ENCODE results near the gene CBX8. TPM values are rescaled to one million over a fixed set of nuclear protein-coding genes. Genes with fewer than 3 reads are reported as not detected.
A peak's percentile ranks its signal among the peaks of the same experiment; 100 is the strongest.

The CBX8 gene
- total RNA-seq, 1 donor = 1.5 TPM

DNA sequence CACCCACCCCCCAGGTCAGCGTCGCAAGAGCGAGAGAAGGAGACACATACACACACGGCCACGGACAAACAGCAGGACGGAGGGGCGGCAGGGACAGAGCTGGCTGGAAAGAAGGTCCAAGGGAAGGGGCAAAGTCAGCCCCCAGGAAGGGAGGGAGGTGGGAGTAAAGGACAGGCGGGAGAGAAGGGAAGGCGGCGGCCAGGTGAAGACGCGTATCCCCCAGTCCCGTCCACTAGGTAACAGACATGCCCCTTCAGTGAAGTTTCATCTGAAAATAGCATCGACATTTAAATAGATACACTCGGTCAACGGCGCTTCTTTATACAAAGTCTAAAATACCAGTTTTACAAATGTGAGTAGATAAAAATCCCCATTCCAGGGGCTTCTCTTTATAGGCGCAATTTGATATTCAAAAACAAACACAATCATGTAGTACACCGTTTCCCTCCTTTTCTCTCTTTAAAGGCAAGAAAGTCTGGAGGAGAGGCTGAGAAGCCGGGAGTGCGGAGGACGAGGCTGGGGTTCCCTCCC lies 4.5 kb downstream of the CBX8 start:
- peak overlapping the region; percentile 60 for H3K4me3 ChIP-seq (ENCODE audit: low read depth, low read length)
- TF ChIP-seq, protein P1, sequence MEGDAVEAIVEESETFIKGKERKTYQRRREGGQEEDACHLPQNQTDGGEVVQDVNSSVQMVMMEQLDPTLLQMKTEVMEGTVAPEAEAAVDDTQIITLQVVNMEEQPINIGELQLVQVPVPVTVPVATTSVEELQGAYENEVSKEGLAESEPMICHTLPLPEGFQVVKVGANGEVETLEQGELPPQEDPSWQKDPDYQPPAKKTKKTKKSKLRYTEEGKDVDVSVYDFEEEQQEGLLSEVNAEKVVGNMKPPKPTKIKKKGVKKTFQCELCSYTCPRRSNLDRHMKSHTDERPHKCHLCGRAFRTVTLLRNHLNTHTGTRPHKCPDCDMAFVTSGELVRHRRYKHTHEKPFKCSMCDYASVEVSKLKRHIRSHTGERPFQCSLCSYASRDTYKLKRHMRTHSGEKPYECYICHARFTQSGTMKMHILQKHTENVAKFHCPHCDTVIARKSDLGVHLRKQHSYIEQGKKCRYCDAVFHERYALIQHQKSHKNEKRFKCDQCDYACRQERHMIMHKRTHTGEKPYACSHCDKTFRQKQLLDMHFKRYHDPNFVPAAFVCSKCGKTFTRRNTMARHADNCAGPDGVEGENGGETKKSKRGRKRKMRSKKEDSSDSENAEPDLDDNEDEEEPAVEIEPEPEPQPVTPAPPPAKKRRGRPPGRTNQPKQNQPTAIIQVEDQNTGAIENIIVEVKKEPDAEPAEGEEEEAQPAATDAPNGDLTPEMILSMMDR (IDR thresholded peaks at IDR 0.05; ENCODE audit: insufficient read depth, low read length) = no peak
- DNase-seq (ENCODE audit: low read depth) = no peak

DNA sequence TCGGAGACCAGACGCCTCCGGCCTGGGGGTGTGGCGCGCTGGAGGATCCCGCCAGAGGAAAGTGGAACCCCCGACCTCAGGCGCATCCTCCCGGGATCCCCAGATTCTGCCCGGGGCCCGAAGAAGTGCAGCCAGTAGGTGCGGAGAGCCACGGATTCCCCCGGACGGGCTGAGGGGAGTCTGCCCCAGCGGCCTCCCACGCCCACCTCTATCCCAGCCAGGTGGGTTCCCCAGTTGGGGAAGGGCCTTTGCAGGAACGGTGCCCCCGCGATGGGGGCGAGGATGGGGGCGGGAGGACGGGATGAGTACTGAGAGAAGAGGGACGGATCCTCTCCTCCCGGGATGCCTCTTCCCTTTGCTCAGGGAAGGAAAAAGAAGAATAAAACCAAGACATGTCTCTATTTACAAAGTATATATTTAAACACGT lies 5.1 kb downstream of the CBX8 start:
- TF ChIP-seq, protein P1 (IDR thresholded peaks at IDR 0.05; ENCODE audit: insufficient read depth, low read length) = no peak
- no peak for DNase-seq (ENCODE audit: low read depth)
- H3K4me3 ChIP-seq (ENCODE audit: low read depth, low read length) = no peak overlapping the region

DNA sequence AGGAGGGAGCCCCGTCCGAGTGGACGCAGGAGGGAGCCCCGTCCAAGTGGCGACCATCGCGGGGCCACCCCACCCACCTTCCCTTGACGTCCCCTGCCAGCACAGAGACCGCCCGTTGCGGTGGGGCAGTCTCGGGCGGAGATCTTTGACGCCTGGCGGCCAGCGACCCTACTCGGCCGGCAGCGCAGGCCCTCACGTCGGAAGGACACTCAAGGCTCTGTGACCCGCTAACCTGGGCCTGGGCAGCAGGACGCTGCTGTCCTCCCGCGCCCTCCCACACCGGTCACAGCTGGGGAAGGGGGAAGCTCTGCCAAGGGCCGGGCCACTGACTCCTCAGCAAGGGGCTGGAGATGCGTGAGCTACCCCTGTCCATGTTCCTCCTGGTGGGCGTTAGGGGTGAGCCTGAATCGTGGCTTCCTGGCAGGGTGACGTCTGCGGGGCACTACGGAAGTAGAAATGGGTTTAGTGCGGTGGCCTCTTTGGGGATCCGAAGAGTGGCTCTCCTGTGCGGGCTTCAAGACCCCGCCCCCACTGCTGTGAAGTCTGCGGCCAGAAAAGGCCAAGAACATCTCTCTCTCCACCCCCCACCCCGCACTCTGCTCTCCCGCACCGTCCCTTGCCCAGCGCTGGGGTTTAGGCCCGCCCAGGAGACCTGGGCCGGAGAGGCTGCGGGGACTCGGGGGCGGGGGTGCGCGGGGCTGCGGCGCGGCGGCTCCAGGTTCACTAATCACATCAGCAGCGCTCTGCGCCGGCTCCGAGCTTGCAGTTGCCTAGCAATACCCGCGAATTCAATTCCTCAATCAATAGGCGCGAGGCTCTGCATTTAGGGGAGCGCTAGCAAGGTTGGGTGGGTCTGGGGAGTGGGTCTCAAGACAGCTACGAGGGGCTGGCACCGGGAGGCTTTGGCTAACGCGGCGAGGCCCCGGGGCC lies 5.8 kb downstream of the CBX8 start:
- TF ChIP-seq, protein P1 (IDR thresholded peaks at IDR 0.05; ENCODE audit: insufficient read depth, low read length) = no peak
- no peak overlapping the region for H3K4me3 ChIP-seq (ENCODE audit: low read depth, low read length)
- no peak for DNase-seq (ENCODE audit: low read depth)

DNA sequence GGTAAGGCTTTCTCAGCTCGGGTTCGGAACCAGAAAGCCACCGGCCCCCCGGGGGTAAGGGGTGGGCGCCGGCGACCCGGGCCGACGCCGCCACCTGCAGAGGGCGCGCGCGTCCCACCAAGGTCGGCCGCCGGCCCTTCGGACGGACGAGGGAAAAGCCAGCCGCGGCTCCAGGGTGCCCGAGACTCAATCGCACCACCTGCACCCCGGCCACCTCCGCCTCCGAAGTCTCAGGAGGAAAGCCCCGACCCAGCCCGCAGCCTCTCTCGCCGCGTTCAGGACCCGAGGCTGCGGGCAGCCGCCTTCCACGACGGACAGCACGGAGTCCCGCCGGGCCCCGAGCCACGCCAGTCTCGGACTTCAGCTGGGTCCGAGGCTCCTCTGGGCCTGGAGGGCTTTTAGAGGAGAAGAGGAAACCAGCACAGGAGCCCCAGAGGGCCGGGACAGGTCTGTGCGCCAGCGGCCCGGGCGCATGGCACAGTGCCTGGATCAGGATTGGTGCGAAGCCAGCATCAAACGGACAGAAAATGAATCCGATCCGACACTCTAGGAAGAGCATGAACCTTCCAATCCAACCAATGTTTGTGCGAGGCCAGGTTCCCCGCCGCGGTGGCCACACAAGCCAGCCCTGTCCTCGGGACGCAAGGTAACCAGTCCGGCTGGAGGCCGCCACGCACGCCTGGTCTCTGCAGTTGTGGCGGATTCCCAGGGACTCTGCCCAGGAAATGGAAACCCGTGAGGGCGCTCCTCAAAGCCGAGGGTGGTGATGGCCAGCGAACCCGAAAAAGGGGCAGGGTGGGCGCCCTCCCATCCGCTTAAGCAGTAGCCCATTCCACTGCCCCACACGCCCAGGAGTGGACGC lies 6.7 kb downstream of the CBX8 start:
- no peak for DNase-seq (ENCODE audit: low read depth)
- TF ChIP-seq, protein P1 (IDR thresholded peaks at IDR 0.05; ENCODE audit: insufficient read depth, low read length) = peak; percentile 38
- no peak overlapping the region for H3K4me3 ChIP-seq (ENCODE audit: low read depth, low read length)

DNA sequence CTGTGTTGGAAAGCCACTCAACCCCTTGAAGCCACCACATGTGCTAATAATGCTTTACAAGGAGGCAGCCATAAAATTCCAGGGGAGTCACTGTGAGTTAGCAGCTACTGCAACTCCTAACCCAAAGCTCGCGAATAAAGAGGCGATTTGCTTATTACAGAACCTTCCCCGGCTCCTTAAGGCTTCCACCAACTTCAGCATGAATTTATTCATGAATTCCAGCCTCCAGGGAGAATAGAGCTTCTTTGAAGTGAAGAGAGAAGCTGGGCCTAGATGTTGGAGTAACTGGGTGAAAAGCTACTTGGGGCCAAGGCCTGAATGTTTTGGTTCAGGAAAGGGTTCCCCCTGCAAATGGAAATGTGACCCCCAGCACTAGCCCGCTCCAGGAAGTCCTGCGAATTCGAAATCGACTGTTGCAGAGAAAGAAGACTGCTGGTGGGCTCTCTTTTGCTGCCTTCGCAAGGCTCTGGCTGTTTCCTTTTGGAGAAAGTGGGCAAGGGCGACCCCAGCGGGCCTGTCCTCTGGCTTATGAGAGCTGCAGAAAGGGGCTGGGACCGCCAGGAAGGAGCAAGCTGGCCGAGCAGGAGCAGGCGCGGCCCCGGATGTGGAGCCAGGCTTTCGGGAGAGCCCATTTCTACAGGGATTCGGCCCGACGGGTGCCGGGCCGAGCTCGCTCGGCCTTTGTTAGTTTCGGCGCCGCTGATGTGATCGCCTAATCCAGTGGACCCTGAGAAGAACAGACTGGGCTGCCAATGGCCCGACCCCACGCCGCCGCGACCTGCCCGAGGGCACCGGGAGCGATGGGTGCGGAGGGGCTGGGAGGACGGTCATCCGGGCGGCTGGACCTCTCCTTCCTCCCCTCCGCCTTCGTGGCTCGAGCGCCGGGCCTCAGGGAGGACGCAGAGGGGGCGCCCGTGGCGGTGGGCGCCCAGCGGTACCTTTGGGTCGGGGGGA lies 7.6 kb downstream of the CBX8 start:
- no peak overlapping the region for H3K4me3 ChIP-seq (ENCODE audit: low read depth, low read length)
- no peak for DNase-seq (ENCODE audit: low read depth)
- TF ChIP-seq, protein P1 (IDR thresholded peaks at IDR 0.05; ENCODE audit: insufficient read depth, low read length) = no peak

DNA sequence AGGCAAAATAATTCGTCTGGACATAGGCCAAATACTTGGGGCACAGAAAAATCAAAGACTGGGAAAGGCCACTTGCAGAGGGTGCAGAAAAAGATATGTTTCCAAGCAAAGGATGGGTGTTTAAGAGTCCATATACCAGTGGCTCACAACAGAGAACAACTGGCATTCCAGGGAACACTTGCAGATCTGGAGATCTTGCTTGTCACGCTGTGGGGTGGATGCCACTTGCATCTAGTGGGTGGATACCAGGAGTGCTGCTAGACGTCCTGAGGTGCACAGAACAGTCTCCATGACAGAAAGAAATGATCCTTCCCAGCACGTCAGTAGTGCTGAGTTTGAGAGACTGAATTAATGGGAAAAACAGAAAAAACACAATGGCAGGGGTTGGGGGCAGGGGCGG lies 8.4 kb downstream of the CBX8 start:
- TF ChIP-seq, protein P1 (IDR thresholded peaks at IDR 0.05; ENCODE audit: insufficient read depth, low read length) = no peak
- no peak overlapping the region for H3K4me3 ChIP-seq (ENCODE audit: low read depth, low read length)
- no peak for DNase-seq (ENCODE audit: low read depth)

All from fibroblast of the aortic adventitia (primary cell).